Fibroblast of the conjunctiva (primary cell): ENCODE data around the gene FOXRED1.
"Not testable (repeated sequence)": the region's sequence is repeated elsewhere in the genome, so short reads cannot be mapped to it uniquely, and the experiment has no call there.

Experiments
- DNase-seq: peaks from one replicate; pipeline ENCODE4 v3.0.0-alpha.2; 2010; ENCODE audit warnings: low read depth

The FOXRED1 gene

GRCh38 chr11:126277780-126278179 is 8.8 kb downstream of the FOXRED1 start:
- DNase-seq, result no peak

GRCh38 chr11:126279191-126279590 is 10.2 kb downstream of the FOXRED1 start:
- DNase-seq, result no peak

- DNase-seq, result no peak
These were observed 11.6 kb downstream of the FOXRED1 start for GRCh38 chr11:126280595-126280994.

GRCh38 chr11:126281245-126281644 is 12.3 kb downstream of the FOXRED1 start:
- DNase-seq, result no peak

DNA sequence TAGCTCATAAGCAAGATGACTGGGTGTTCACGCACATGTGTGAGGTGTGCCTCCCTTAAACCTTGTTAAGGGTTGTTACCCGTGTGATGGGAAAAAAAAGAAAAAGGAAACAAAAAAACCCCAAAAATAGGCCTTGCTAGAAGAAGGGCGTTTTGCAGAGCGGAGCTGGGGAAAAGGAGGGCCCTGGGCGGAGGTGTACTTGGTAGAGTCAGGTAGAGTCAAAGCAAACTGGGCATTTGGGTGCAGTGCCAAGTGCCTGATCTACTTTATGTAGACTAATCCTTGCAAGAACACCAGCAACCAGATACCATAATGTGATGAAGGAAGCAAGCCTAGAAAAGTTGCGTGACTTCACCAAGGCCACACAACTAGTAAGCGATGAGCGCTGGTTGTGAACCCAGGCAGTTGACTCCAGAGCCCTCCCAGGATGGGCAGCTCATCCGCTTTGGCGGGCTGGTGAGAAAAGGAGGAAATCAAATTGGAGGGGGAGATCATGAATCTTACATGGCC is 12.8 kb downstream of the FOXRED1 start:
- DNase-seq, result no peak

DNA sequence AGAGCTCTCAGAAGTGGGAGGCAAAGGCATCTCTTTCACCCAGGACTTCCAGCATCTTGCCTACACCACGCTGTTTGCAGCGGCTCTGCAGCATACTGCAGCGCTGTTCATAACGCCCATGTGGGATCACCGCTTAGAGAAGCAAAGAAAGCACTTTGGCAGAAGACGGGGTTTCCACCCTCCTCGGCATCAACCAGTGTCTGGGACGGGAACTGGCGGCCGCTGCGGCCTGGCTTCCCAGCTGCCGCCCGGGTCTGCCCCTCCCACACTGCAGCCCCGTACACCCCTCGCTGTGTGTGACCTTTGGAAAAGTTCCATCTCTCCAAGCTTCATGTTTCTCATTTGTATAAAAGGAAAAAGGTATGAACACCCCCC is 13.4 kb downstream of the FOXRED1 start:
- no peak for DNase-seq

GRCh38 chr11:126282736-126283591 is 14.0 kb downstream of the FOXRED1 start, which contains the start of gene TIRAP:
Gene TIRAP, plus strand, starts transcription at chr11:126283093. Its CDS starts 7,802 bp downstream, at chr11:126290895.
- no peak for DNase-seq

DNA sequence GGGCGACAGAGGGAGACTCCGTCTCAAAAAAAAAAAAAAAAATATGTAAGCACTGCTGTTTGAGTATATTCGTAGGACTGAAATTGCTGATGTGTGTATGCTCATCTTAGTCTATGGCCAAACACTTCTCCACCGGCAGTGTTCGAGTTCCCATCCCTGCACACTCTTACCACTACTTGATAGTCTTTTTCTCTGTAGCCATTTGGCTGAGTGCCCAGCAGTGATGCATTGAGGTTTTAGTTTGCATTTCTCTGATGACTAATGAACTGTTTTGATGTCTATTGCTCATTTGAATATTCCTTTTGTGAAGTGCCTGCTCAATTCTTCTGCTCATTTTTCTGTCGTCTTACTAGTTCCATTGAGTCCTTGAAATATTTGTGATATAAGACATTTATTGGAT is 15.9 kb downstream of the FOXRED1 start:
- peak; percentile 76 for DNase-seq

GRCh38 chr11:126288237-126288636 is 19.3 kb downstream of the FOXRED1 start:
- DNase-seq, result no peak

- no peak for DNase-seq
These were observed 21.9 kb downstream of the FOXRED1 start for GRCh38 chr11:126290887-126291286.

- DNase-seq, result no peak
These were observed 24.8 kb downstream of the FOXRED1 start for GRCh38 chr11:126293726-126294125.

- no peak for DNase-seq
These were observed 28.1 kb downstream of the FOXRED1 start for GRCh38 chr11:126297004-126297403.

DNA sequence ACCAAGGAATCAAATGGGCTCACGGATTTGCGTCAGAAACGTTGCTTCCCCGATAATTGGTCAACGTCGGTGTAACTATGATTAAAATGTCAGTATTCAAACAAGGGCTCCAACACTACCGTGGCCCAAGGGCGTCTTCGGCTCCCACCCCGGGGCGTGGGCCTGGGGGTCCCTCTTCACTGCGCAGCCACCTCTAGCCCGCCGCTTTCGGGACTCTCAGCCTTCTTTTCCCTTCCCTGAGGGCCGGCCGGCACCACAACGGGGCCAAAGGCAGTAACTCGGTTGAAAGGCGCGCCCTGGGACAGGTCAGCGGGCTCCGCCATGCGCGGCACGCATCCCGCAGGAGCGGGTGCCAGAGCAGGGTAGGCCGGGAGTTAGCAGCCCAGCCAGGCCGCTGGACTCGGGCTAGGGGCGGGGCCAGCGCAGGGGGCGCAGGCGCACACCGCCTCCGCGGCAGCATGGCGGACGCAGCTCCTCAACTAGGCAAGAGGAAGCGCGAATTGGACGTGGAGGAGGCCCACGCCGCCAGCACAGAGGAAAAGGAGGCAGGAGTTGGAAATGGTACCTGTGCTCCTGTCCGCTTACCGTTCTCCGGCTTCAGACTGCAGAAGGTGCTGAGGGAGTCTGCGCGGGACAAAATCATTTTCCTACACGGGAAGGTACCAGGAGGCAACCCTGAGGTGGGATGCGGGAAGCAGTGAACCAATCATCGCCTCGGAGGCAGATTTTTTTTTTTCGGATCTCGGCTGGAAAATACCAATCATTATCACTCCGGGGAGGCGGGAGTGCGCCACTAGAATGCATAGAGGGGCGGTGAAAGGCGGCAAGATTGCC is 34.9 kb downstream of the FOXRED1 start, which contains the start of gene DCPS:
TSS of gene DCPS (plus strand) at position 438 of the 834 bp plus-strand sequence. CDS start at position 459, 21 bp downstream.
- peak; percentile 80 for DNase-seq

- no peak for DNase-seq
These were observed 35.6 kb downstream of the FOXRED1 start for GRCh38 chr11:126304457-126305075.

GRCh38 chr11:126305699-126306098 is 36.7 kb downstream of the FOXRED1 start:
- DNase-seq, result no peak

GRCh38 chr11:126307706-126308105 is 38.8 kb downstream of the FOXRED1 start:
- DNase-seq, result peak; percentile 28

GRCh38 chr11:126308271-126308671 is 39.3 kb downstream of the FOXRED1 start:
- no peak for DNase-seq

GRCh38 chr11:126308771-126309170 is 39.8 kb downstream of the FOXRED1 start:
- DNase-seq, result not testable (repeated sequence)

DNA sequence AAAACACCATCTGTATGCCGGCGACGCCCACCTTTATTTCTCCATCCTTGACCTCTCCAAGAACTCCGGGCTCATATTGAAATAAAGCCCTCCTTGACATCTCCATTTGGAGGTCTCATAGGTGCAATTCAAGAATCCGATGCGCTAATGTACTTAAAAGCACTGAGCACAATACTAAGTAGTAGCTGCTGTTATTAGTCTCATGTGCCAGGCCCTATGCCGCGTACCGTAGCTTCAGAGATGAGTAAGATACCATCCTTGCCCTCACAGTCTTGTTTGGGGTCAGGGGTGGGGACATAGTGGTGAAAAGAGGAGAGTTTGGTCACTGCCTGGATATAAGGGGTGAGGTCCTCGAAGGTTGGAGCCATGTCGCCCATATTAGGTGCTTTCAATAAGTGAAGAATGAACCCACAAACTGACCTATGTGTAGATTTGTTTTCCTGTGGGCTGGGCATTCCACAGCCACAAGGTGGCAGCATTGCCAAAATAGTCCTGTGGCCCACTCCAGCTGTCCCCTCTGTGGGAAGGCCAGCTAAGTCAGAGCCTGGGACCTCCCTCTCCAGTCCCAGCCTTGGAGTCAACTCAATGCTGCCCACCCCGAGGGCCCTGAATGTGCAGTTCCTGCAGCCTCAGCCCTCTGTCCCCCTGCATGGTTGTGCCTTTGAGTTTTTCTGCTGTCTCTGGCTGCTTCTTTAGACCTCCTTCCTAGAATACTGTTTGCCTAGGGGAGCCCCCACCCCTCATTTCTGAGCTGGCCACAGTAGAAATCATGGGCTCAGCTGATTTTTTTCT is 41.4 kb downstream of the FOXRED1 start:
- peak; percentile 51 for DNase-seq

DNA sequence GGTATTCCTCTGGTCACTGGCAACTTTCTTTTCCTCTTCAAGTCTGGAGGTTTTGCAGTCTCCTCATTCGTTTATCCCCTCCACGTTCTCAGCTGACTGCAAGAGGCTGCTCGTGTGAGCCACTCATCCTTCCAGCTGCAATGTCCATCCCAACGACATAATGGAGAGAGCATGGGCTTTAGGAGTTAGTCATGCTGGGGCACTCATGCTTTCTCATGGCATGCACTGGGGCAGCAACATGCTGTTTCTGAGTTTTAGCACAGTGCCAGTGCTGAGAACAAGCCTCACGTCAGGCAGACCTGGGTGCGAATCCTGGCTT is 42.0 kb downstream of the FOXRED1 start:
- DNase-seq, result no peak
